ENCODE data around the gene COL6A3. TPM values are rescaled to one million over a fixed set of nuclear protein-coding genes. Genes with fewer than 3 reads are reported as not detected.

COL6A3 gene
- polyA plus RNA-seq, 3 donors, result 223 to 239 (median 227) TPM

- no peak for DNase-seq (ENCODE audit: low read depth in 3 of 3, low spot score in 2 of 3)
Observed at GRCh38 chr2:237278568-237278967, 135.4 kb downstream of the COL6A3 start.

- DNase-seq (ENCODE audit: low read depth in 3 of 3, low spot score in 2 of 3), result no peak
Observed at GRCh38 chr2:237276716-237277490, 137.1 kb downstream of the COL6A3 start.

Other genes with a start within 250 kb of the COL6A3 start
- 1 to 10 TPM; 1.1 to 2.6 (median 1.5) TPM for gene MLPH, start 73.1 kb upstream of the COL6A3 start, polyA plus RNA-seq (ENCODE audit: insufficient read length in 3 of 3)
- gene PRLH, start 152.4 kb upstream of the COL6A3 start, polyA plus RNA-seq (ENCODE audit: insufficient read length in 3 of 3), result not detected
- 10 to 100 TPM; 10.4 to 14.9 (median 13.1) TPM for gene RAB17, start 176.6 kb upstream of the COL6A3 start, polyA plus RNA-seq (ENCODE audit: insufficient read length in 3 of 3)
- 10 to 100 TPM; 90.4 to 97.6 (median 93.6) TPM for gene LRRFIP1, start 213.4 kb upstream of the COL6A3 start, polyA plus RNA-seq (ENCODE audit: insufficient read length in 3 of 3)

Data from right renal cortex interstitium (tissue), 3 donors.